Activated naive CD8-positive, alpha-beta T cell (primary cell): ENCODE results near the gene CRTC1.

Experiments used
- H3K27ac Mint-ChIP-seq: one replicate; pipeline ENCODE4 v1.8.0; 2021; ENCODE audit warnings: mixed read lengths
- H3K27me3 Mint-ChIP-seq: one replicate; pipeline ENCODE4 v1.8.0; 2021; ENCODE audit warnings: mixed read lengths
- H3K36me3 Mint-ChIP-seq: one replicate; pipeline ENCODE4 v1.8.0; 2021; ENCODE audit warnings: mixed read lengths
- H3K4me1 Mint-ChIP-seq: one replicate; pipeline ENCODE4 v1.8.0; 2021; ENCODE audit warnings: low read depth, mixed read lengths
- H3K4me3 Mint-ChIP-seq: one replicate; pipeline ENCODE4 v1.8.0; 2021; ENCODE audit warnings: mild to moderate bottlenecking, mixed read lengths
- H3K9me3 Mint-ChIP-seq: one replicate; pipeline ENCODE4 v1.8.0; 2021; ENCODE audit warnings: low read depth, mixed read lengths

CRTC1 gene

DNA sequence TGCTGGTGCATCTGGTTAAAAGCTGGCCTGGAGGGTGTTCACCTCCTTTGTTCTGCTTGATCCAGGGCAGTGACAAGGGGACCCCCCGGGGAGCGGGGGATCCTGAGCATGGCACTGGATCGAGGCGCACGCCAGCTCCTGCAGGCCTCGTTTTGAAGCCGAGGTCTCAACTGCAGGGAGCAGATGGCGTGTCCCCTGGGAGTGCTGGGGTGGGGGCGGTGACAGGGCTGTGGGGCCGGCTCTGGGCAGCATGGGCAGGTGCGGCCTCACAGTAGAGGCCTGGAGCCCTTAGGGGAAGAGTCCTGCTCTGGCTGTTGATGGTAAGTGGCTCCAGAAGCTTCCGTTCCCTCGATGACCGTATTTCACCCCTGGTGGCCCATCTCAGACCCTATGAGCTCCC lies 51.8 kb downstream of the CRTC1 start:
- H3K4me1 Mint-ChIP-seq = peaks cover 3% of the 10 kb centered on the region
- no peak overlapping the region for H3K4me3 Mint-ChIP-seq
- H3K36me3 Mint-ChIP-seq = no peaks in the 10 kb centered on the region
- no peaks in the 10 kb centered on the region for H3K9me3 Mint-ChIP-seq
- no peak overlapping the region for H3K27ac Mint-ChIP-seq
- no peaks in the 10 kb centered on the region for H3K27me3 Mint-ChIP-seq

DNA sequence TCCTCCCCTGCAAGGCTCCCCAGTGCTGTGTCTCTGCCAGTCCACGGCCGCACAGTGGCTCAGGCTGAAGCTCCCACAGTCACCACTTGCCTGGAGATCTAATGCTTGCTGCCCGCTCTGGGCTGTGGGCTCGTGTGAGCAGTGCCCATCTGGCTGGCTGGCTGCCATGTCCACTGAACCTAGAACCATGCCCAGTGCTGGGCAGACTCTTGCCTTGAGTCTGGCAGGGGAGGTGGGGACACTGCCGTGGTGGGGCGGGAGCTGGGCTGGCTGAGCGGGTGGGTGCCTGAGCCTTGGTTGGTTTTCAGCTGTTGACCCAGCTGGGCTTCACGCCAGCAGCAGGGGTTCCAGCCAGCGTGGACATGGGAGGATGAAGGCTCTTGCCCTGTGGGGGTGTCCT lies 52.3 kb downstream of the CRTC1 start:
- Mint-ChIP-seq H3K4me3 (no peak overlapping the region), H3K27me3 (no peaks in the 10 kb centered on the region), H3K27ac (no peak overlapping the region), H3K36me3 (no peaks in the 10 kb centered on the region), H3K4me1 (peaks cover 3% of the 10 kb centered on the region), H3K9me3 (no peaks in the 10 kb centered on the region)

- H3K4me1 Mint-ChIP-seq = peaks cover 3% of the 10 kb centered on the region
- H3K9me3 Mint-ChIP-seq = no peaks in the 10 kb centered on the region
- no peaks in the 10 kb centered on the region for H3K27me3 Mint-ChIP-seq
- H3K27ac Mint-ChIP-seq = no peak overlapping the region
- no peak overlapping the region for H3K4me3 Mint-ChIP-seq
- no peaks in the 10 kb centered on the region for H3K36me3 Mint-ChIP-seq
These were observed 53.2 kb downstream of the CRTC1 start for GRCh38 chr19:18736415-18737336.

DNA sequence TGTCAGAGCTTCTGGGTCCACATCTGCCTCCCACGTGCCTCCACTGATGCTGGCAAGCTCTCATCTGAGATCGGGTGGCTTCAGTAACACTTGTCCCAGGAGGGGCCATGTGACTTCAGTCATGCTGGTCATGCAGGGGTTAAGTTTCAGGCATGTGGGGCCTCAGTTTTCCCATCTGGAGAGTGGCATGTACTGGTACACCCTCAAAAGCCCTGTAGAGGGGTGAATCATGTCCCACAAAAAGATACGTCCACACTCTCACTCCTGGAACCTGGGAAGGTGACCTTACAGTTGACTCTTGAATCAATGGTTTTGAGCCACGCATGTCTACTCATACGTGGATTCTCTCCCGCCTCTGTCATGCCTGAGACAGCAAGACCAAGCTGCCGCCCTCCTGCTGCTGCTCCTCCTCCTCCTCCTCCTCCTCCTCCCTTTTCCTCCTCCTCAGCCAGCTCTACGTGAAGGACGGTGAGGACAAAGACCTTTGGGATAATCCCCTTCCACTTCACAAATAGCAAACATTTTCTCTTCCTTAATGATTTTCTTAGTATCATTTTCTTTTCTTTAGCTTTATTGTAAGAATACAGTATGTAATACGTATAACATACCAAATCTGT lies 54.0 kb downstream of the CRTC1 start:
- Mint-ChIP-seq H3K36me3 (no peaks in the 10 kb centered on the region), H3K4me3 (no peak overlapping the region), H3K9me3 (no peaks in the 10 kb centered on the region), H3K27ac (no peak overlapping the region), H3K27me3 (no peaks in the 10 kb centered on the region), H3K4me1 (peaks cover 3% of the 10 kb centered on the region)

GRCh38 chr19:18737954-18738351 lies 54.5 kb downstream of the CRTC1 start:
- Mint-ChIP-seq H3K4me1 (peaks cover 3% of the 10 kb centered on the region), H3K9me3 (no peaks in the 10 kb centered on the region), H3K27ac (no peak overlapping the region)

DNA sequence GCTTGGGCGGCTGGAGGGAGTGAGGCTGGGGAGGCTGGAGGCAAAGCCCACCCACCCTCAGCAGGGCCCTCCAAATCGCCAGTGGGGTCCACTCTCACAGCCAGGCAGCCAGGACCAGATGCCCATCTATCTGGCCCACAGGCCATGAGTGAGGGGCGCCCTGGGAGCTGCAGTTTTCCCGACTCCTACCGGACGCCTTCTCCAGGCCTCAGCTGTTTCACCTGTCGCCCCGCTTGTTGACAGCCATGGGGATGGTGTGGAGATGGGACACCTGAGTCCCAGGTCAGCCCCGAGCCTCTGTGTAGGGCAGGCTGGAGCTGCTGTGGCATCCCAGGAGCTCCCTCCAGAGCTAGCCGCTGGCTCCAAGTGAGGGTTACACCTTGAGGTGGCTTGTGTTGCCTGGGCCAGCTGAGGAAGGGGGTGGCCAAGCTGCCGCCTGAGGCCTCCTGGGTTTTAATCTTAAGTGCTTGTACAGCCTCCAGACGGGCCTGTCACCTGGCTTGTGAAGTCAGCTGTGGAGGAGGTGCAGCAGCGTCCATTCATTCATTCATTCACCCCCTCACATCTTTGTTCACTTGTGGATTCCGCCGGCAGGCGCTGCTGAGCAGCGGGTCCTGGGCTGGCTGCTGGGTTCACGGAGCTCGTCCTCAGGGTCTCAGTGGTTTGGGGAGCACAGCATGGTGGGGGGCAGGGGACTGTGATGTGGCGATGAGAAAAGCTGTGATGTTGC lies 55.6 kb downstream of the CRTC1 start:
- Mint-ChIP-seq H3K9me3 (no peaks in the 10 kb centered on the region), H3K27me3 (no peaks in the 10 kb centered on the region), H3K36me3 (no peaks in the 10 kb centered on the region), H3K27ac (no peak overlapping the region), H3K4me1 (peaks cover 3% of the 10 kb centered on the region), H3K4me3 (no peak overlapping the region)

More at GRCh38 chr19:18737954-18738351, 54.5 kb downstream of the CRTC1 start:
- Mint-ChIP-seq H3K4me3 (no peak overlapping the region), H3K27me3 (no peaks in the 10 kb centered on the region), H3K36me3 (no peaks in the 10 kb centered on the region)

GRCh38 chr19:18741124-18742121 lies 57.9 kb downstream of the CRTC1 start:
- no peaks in the 10 kb centered on the region for H3K27me3 Mint-ChIP-seq
- no peak overlapping the region for H3K4me3 Mint-ChIP-seq
- H3K9me3 Mint-ChIP-seq = no peaks in the 10 kb centered on the region
- no peaks in the 10 kb centered on the region for H3K36me3 Mint-ChIP-seq
- peaks cover 3% of the 10 kb centered on the region for H3K4me1 Mint-ChIP-seq
- H3K27ac Mint-ChIP-seq = no peak overlapping the region

GRCh38 chr19:18742324-18742723 lies 58.8 kb downstream of the CRTC1 start:
- Mint-ChIP-seq H3K36me3 (no peaks in the 10 kb centered on the region), H3K9me3 (no peaks in the 10 kb centered on the region), H3K27ac (no peak overlapping the region), H3K4me3 (no peak overlapping the region), H3K4me1 (peaks cover 3% of the 10 kb centered on the region), H3K27me3 (no peaks in the 10 kb centered on the region)

DNA sequence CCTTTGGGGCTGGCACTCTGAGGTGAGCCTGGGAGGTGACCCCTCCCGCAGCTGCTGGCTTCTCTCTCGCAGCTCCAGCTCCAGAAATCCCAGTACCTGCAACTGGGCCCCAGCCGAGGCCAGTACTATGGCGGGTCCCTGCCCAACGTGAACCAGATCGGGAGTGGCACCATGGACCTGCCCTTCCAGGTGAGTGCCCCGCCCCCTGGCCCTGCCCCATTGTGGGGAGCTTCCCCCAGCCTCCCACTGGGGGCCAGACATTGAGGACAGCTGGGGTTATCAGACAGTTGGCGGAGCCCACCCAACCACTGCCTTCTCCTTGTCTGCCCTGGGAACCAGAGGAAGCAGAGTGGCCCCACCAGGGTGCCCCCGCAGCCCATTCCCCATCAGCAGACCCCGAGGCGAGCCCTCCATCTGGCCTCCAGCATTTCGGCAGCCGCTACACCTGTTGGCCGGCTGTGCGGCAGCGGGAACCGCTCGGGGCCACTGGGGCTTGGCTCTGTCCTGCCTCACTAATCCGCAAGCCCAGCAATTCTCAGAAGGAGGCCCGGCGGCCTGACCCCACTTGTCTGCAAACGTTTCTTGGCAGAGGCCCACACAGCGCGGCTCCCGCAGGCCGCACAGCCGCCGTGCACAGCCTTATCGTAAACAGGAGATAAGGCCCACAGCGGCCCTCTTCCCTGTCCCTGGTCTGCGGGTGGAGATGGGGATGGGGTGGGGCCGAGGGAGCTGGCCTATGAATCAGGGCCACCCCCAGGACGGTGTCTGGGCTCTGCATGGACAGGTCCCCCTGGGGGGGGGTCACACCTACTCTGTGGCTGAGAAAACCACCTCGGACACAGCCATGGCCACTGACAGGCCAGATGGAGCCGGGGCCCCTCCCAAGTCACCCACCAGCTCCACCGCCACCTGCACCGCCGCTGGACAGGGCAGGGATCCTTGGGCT lies 59.6 kb downstream of the CRTC1 start:
- Mint-ChIP-seq H3K4me1 (no peaks in the 10 kb centered on the region), H3K27ac (no peak overlapping the region), H3K4me3 (no peak overlapping the region), H3K27me3 (no peaks in the 10 kb centered on the region), H3K9me3 (no peaks in the 10 kb centered on the region), H3K36me3 (no peaks in the 10 kb centered on the region)

DNA sequence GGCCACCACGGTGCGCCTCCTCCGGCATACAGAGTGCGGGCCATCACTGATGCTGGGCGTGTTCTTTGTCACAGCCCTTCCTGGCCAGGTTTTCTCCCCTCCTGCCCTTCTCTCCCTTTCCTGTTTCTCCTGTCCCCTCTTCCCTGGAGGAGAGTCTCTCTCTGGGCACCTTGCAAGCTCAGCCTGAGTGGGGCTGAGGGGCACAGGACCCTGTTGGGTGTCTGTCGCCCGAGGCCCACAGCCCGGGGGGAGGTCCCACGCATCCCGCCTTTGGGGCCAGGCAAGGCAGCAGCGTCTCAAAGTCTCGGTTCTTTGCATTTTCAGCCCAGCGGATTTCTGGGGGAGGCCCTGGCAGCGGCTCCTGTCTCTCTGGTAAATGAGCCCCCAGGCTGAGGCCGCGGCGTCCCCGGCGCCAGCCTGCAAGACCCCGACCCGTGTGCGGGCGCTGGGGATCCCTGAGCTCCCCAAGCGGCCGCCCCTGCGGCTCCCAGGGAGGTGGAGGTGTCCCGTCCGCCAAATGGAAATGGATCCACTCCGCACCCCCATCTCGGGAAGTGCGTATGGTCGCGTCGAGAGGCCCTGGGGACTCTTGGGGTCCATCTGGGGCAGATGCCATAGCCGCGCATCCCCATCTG lies 60.4 kb downstream of the CRTC1 start:
- Mint-ChIP-seq H3K27ac (no peak overlapping the region), H3K4me3 (no peak overlapping the region), H3K36me3 (no peaks in the 10 kb centered on the region), H3K9me3 (no peaks in the 10 kb centered on the region), H3K27me3 (no peaks in the 10 kb centered on the region), H3K4me1 (no peaks in the 10 kb centered on the region)

GRCh38 chr19:18745012-18745735 lies 61.7 kb downstream of the CRTC1 start:
- no peaks in the 10 kb centered on the region for H3K9me3 Mint-ChIP-seq
- H3K36me3 Mint-ChIP-seq = no peaks in the 10 kb centered on the region
- H3K27me3 Mint-ChIP-seq = no peaks in the 10 kb centered on the region
- H3K27ac Mint-ChIP-seq = no peak overlapping the region
- H3K4me1 Mint-ChIP-seq = no peaks in the 10 kb centered on the region
- H3K4me3 Mint-ChIP-seq = no peak overlapping the region

DNA sequence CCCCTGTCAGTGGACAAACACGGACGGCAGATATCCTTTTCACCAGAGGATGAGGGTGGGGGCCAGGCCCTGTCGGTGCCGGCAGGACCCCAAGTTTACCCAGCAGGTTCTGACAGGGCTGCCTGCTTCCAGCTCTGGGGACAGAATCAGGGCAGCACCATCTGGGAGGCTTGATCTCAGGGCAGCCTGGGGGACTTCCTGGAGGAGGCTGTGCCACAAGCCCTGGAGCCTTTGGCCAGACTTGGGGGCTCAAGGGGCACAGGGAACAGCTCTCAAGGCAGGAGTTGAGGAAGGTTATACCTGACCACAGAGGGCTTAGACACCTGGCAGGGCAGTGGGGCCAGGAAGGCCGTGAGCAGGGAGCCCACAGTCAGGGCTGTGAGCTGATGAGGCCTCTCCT lies 62.5 kb downstream of the CRTC1 start:
- no peaks in the 10 kb centered on the region for H3K4me1 Mint-ChIP-seq
- no peaks in the 10 kb centered on the region for H3K9me3 Mint-ChIP-seq
- no peak overlapping the region for H3K27ac Mint-ChIP-seq
- no peak overlapping the region for H3K4me3 Mint-ChIP-seq
- no peaks in the 10 kb centered on the region for H3K27me3 Mint-ChIP-seq
- H3K36me3 Mint-ChIP-seq = peaks cover 2% of the 10 kb centered on the region
